Small intestine (tissue), 7 donors: Measurements from ENCODE around the gene TLE3. TPM values are rescaled to one million over a fixed set of nuclear protein-coding genes. Genes with fewer than 3 reads are reported as not detected.

Experiments
- DNase-seq, 2 donors: peaks; one replicate each; pipeline versions ENCODE4 v3.0.0 to v3.0.0-alpha.2; 2013
- FAIRE-seq: peaks from 2 replicates; lab custom pipeline; 2012; peaks lifted over from hg19 to GRCh38; lab: Jason Lieb, UNC
- H3K27ac ChIP-seq, 3 donors: one replicate each; pipeline ENCODE4 v1.5.1; 2013; ENCODE audit warnings: low read length in 2 of 3, mild to moderate bottlenecking in 2 of 3, control low read depth in 1 of 3, inconsistent platforms in 1 of 3, low read depth in 1 of 3, moderate library complexity in 1 of 3
- H3K27me3 ChIP-seq, 3 donors: one replicate each; pipeline ENCODE4 v1.6.1; 2013; ENCODE audit warnings: low read length in 3 of 3, inconsistent platforms in 1 of 3; ENCODE audit not compliant: control insufficient read depth in 3 of 3, insufficient read depth in 3 of 3
- H3K36me3 ChIP-seq, 3 donors: one replicate each; pipeline ENCODE4 v1.6.1; 2013; ENCODE audit warnings: low read length in 3 of 3, inconsistent platforms in 1 of 3, low read depth in 1 of 3, mild to moderate bottlenecking in 1 of 3, moderate library complexity in 1 of 3; ENCODE audit not compliant: control insufficient read depth in 3 of 3, insufficient read depth in 2 of 3
- H3K4me1 ChIP-seq, 3 donors: one replicate each; pipeline ENCODE4 v1.6.1; 2013; ENCODE audit warnings: low read length in 2 of 3, inconsistent platforms in 1 of 3, low read depth in 1 of 3, mild to moderate bottlenecking in 1 of 3, moderate library complexity in 1 of 3; ENCODE audit not compliant: control insufficient read depth in 3 of 3, insufficient read depth in 2 of 3
- H3K4me3 ChIP-seq, 3 donors: one replicate each; pipeline ENCODE4 v1.5.1; 2013; ENCODE audit warnings: low read length in 3 of 3, control low read depth in 1 of 3, inconsistent platforms in 1 of 3, low read depth in 1 of 3, mild to moderate bottlenecking in 1 of 3, moderate library complexity in 1 of 3
- H3K9me3 ChIP-seq, 2 donors: one replicate each; pipeline ENCODE4 v1.6.1; 2013; ENCODE audit warnings: low read depth in 1 of 2, low read length in 1 of 2; ENCODE audit not compliant: control insufficient read depth in 2 of 2, insufficient read depth in 1 of 2
- WGBS, 3 donors: extraction: QIAGEN DNeasy Blood & Tissue Kit; methylation state at CpG; one replicate each; pipeline ENCODE4 v1.1.7; 2013; 5-methylcytosine and 5-hydroxymethylcytosine counted together
- polyA plus RNA-seq, 4 donors: library from polyadenylated mRNA; stranded (reverse) in 3 of 4; unstranded in 1 of 4; fragments of 200-250 nt in 3 of 4; fragments of 120-200 nt in 1 of 4; gene quantifications; one replicate each; pipeline versions ENCODE4 v1.2.1 to v1.2.3, GENCODE V29; 2013
- donor health status: healthy with polysubstance abuse.
- donor health status: control.
- donor health status: control.
- donor health status: Bipolar disorder and iron deficiency.
- donor health status: healthy.

Gene TLE3
- polyA plus RNA-seq, 4 donors: 14.3 to 51.1 (median 18.4) TPM

DNA sequence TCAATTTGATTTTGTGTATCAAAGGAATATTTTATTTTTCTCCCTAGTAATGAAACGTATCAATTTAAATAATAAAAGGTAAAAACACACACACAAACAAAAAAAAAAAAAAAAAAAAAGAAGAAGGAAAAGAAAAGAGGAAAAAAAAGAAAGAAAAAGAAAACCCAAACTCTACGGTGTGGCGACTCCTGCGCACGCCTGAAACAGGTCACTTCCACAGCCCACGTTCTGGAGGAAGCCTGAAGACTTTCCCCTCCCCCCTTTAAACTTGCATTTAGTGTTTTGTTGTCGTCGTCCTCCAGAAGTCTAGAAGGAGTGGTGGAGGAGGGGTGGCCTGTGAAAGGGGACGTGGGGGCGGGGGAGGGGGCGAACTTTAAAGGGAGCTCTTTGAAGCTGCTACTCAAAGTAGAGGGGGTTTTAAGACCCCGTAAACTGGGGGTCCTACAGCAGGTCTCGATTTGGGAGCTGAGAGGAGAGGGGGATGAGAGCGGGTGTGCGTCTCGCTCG, 2.3 kb upstream of the TLE3 start:
- 0 to 1% (median 1%) methylated on average over 15 to 17 of the region's 17 CpGs for WGBS, 3 donors
- H3K27ac ChIP-seq: peak overlapping the region in 1 of 3 donors; percentile 66
- FAIRE-seq: no peak

DNA sequence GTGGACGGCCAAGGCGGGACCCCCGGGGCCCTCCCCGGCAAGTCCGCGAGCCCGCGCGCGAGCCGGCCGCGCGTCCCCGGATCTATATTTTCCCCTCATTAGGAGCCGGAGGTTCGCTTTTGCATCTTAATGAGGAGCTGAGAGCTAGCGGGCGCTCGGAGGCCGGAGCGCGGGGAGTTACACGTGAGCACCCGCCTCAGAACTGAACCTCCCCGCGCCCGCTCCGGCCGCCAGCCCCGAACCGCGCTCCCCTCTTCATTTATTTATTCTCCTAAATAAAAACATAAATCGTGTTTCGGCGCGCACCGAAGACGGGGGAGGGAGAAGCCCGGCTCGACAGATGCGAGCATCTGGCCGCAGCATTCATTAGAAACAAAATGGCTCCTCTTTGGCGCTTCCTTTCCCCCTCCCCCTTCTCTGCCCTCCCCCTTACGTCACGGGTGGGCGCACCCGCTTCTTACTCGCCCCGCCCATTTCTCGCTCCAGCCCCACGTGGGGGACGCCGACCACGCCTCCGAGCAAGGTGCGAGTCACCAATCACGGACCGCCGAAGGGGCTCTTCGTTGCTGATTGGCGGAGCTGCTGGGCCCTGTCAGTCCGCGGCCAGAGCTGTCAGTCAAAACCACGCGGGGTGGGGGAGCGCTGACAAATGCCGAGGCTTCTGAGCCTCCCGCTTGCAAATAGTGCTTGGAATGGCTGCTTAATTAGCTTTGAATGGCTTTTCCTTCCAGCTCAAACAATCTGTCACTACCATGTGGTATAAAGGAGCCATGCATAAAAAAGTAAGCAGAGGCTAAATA, 1.6 kb upstream of the TLE3 start:
- FAIRE-seq: no peak
- WGBS, 3 donors: 1% methylated on average over 61 to 69 of the region's 69 CpGs
- H3K4me1 ChIP-seq: peaks cover 2 to 40% (median 17%) of the 10 kb centered on the region in 3 donors

More for the DNA sequence above, 2.3 kb upstream of the TLE3 start:
- Histone ChIP-seq H3K4me1 (peaks cover 2 to 34% (median 11%) of the 10 kb centered on the region in 3 donors), H3K4me3 (peak overlapping the region; percentile 21 to 38 (median 23)), H3K27me3 (no peaks in the 10 kb centered on the region), H3K36me3 (peaks cover 0 to 2% (median 0%) of the 10 kb centered on the region in 3 donors), H3K9me3 (no peaks in the 10 kb centered on the region)
- peak; percentile 32 to 41 for DNase-seq

DNA sequence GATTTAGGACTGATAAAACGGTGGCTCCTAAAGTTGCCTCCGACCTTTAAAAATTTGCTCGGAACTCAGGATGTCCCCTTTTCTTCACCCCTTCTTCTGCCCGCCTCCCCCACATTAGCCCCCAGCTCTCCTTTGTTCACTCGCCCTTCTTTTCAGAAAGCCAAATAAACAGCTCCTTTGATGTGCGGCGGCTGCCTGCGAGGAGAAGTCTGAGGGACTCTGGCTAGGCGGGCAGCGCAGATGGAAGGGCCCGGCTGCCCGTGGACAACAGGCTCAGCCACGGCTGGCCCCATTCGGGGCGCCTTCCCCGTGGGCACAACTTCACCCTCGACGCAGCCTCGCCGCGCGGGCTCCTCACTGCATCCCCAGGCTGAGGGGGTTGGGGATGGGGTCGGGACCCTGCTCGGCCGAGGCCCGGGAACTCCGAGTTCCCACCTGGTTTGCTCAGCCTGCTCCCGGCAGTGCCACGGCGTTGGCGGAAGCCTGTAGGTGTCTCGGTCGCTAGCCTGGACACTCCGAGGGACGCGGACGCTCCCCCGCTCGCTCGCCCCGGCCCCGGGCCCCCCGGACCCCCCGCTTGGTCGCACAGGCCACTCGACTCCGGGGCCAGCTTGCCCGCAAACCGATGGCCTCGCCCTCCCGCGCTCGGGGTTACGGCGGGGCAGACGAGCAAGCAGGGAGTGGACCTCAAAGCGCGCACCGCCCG, 897 bp upstream of the TLE3 start:
- Histone ChIP-seq H3K4me1 (peaks cover 2 to 47% (median 17%) of the 10 kb centered on the region in 3 donors), H3K27ac (peak overlapping the region; percentile 88 to 98 (median 90)), H3K9me3 (no peaks in the 10 kb centered on the region), H3K4me3 (peak overlapping the region; percentile 46 to 69 (median 48)), H3K36me3 (peaks cover 0 to 9% (median 0%) of the 10 kb centered on the region in 3 donors), H3K27me3 (no peaks in the 10 kb centered on the region)
- WGBS, 3 donors: 0 to 1% (median 1%) methylated on average over 48 to 60 of the region's 60 CpGs
- DNase-seq: peak; percentile 52 to 80
- no peak for FAIRE-seq

More for the DNA sequence above, 1.6 kb upstream of the TLE3 start:
- Histone ChIP-seq H3K9me3 (no peaks in the 10 kb centered on the region), H3K27me3 (no peaks in the 10 kb centered on the region), H3K36me3 (peaks cover 0 to 7% (median 0%) of the 10 kb centered on the region in 3 donors), H3K4me3 (peak overlapping the region; percentile 46 to 69 (median 48)), H3K27ac (peak overlapping the region; percentile 88 to 98 (median 90))
- DNase-seq: peak; percentile 99 to 100

DNA sequence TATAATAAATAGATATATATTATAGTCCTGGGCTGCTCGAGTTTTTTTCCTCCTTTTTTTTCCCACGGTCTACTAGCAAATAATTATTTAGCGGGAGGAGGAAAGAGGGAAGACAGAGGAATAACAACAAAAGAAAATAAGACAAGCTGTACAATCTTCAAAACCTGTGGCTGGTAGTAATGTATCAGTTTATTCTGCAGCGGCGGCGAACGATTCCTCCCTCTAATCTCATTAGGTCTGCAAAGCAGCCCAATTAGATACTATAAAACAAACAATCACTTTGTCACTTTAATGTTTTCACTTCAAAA, 390 bp upstream of the TLE3 start:
- WGBS, 3 donors: 0 to 2% (median 1%) methylated on average over 7 of the region's 7 CpGs
- peaks cover 0 to 14% (median 0%) of the 10 kb centered on the region in 3 donors for H3K36me3 ChIP-seq
- FAIRE-seq (no peak), DNase-seq (no peak)
- peak overlapping the region in 2 of 3 donors; percentile 48 to 69 for H3K4me3 ChIP-seq
- H3K27ac ChIP-seq: peak overlapping the region; percentile 88 to 98 (median 90)
- peaks cover 2 to 52% (median 18%) of the 10 kb centered on the region in 3 donors for H3K4me1 ChIP-seq
- H3K9me3 ChIP-seq: no peaks in the 10 kb centered on the region
- H3K27me3 ChIP-seq: no peaks in the 10 kb centered on the region

DNA sequence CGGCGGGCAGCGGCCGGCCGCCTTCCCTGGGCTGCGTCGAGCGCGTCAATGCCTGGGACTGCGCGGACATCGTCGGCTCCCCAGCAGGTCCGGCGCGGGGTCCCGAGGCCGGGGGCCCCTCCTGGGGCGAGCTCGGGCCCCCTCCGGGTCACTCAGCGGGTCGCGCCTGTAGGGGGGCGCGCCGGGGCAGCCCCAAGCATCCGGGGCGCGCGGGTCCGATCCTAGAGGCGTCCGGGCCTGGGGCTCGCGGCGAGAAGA, 725 bp downstream of the TLE3 start:
- FAIRE-seq: no peak
- Histone ChIP-seq H3K27ac (peak overlapping the region; percentile 85 to 98 (median 94)), H3K9me3 (no peaks in the 10 kb centered on the region), H3K27me3 (no peaks in the 10 kb centered on the region), H3K36me3 (peaks cover 0 to 26% (median 0%) of the 10 kb centered on the region in 3 donors), H3K4me3 (peak overlapping the region; percentile 90 to 95 (median 95)), H3K4me1 (peaks cover 2 to 59% (median 26%) of the 10 kb centered on the region in 3 donors)
- 0 to 2% (median 1%) methylated on average over 14 to 37 of the region's 37 CpGs for WGBS, 3 donors
- peak in 1 of 2 donors; percentile 56 for DNase-seq

DNA sequence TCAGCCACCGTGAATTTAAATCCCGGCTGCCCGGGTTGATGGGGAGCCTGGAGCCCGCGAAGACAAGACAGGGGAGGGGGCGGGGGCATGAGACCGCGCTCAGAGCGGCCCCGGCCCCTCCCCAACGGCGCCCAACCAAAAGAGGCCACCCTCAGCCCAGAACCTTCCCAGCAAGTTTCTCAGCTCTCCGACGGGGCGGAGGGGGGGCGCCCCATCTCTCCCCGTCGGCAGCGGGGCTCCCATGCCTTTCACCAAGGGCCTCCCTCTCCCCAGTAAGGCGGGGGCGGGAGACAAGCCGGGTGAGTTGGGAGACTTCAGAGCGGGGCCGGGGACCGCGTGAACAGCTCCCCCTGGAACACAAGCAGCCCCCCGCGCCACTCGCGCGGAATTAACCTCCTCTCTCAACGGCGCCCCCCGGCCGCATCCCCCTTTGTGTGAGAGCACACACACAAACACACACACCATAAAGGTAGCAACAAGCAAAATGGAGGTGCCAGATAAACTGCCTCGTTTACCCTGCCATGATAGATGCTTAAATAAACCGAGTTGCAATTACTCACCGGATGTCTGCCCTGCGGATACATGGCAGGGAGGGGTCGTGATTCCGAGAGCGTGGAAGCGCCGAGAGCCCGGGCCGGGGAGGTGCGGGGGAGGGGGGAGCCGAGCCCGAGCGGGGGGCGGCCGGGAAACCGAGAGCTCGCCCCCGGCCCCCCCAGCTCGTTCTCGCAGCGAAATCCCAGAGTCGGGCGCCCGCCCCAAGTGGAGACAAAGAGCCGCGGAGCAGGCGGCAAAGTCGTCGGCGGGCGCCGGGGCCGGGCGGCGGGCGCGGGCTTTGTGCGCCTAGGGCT, 1.3 kb downstream of the TLE3 start:
- H3K27ac ChIP-seq: peak overlapping the region; percentile 85 to 98 (median 87)
- no peaks in the 10 kb centered on the region for H3K27me3 ChIP-seq
- DNase-seq (peak; percentile 33 to 85), FAIRE-seq (no peak)
- 0 to 1% (median 1%) methylated on average over 56 to 75 of the region's 75 CpGs for WGBS, 3 donors
- H3K4me1 ChIP-seq: peaks cover 3 to 59% (median 25%) of the 10 kb centered on the region in 3 donors
- peaks cover 0 to 29% (median 0%) of the 10 kb centered on the region in 3 donors for H3K36me3 ChIP-seq
- H3K4me3 ChIP-seq: peak overlapping the region; percentile 90 to 95 (median 95)
- no peaks in the 10 kb centered on the region for H3K9me3 ChIP-seq

DNA sequence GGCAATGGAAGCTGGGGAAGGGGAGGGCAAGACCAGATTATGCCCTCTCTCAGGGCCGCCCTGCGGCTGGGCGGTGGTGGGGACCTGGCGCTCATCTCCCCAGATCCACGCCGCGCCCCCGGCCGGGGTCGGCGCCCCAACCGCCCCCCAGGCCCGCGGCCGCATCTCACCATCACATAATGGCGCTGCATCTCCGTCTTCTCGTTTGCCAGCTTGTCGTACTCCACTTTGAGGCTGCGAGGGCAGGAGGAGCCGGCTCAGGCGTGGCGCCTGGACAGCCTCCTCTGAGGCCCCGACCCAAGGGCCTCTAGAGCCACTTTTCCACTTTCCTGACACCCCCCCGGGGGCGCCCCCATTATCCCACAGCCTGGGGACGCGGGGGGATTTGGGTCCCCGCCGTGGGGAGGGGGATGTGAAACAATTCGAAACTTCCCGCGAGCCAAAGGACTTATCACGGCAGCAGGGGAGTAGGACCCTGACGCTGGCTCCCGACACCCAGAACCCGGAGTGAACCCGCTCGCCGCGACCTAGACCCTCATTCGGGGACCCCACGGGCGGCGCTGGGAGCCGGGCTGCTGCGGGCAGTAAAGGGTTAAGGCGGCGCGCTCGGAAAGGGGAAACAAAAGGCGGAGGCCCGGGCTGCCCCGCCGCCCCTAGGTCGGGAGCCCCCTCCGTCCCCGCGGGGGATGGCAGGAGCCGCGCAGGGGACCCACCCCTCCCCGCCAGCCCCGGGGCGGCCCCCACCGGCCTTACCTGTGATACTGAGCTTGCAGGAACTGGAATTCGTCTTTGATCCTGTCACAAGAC, 2.1 kb downstream of the TLE3 start:
- Histone ChIP-seq H3K27ac (peak overlapping the region; percentile 62 to 87 (median 85)), H3K9me3 (no peaks in the 10 kb centered on the region), H3K27me3 (no peaks in the 10 kb centered on the region), H3K36me3 (peaks cover 0 to 33% (median 0%) of the 10 kb centered on the region in 3 donors), H3K4me1 (peaks cover 5 to 58% (median 27%) of the 10 kb centered on the region in 3 donors), H3K4me3 (peak overlapping the region; percentile 90 to 95 (median 95))
- WGBS, 3 donors: 2 to 3% (median 2%) methylated on average over 54 to 66 of the region's 66 CpGs
- FAIRE-seq: no peak
- peak; percentile 50 to 57 for DNase-seq
